HepG2 (cell line): ENCODE measurements around the gene COPZ1. TPM values are rescaled to one million over a fixed set of nuclear protein-coding genes. Genes with fewer than 3 reads are reported as not detected.

ENCODE experiments used
- DR1 ChIP-seq: sonication (generic); formaldehyde crosslinking; IDR thresholded peaks from 2 replicates; pipeline ENCODE4 v1.8.0; 2021; ENCODE audit warnings: mild to moderate bottlenecking, missing genetic modification reagents, inconsistent platforms
- LCORL ChIP-seq, 2 experiments: fragments of 450-650 bp in 1 of 2; sonication (generic) in 1 of 2; formaldehyde crosslinking in 1 of 2; IDR thresholded peaks; 2 replicates each; pipeline versions ENCODE4 v1.5.0 to v1.6.1; 2017 to 2020; ENCODE audit warnings: antibody characterized with exemption in 1 of 2, missing genetic modification reagents in 1 of 2
- MAZ ChIP-seq, 2 experiments: sonication (generic) in 1 of 2; formaldehyde crosslinking in 1 of 2; IDR thresholded peaks; 2 replicates each; pipeline versions ENCODE4 v1.5.0 to v1.6.1; 2012 to 2020; ENCODE audit warnings: low read depth in 2 of 2, mild to moderate bottlenecking in 2 of 2, borderline replicate concordance in 1 of 2, improper control_type of control experiment in 1 of 2, low read length in 1 of 2, missing genetic modification reagents in 1 of 2, moderate library complexity in 1 of 2
- ZNF292 ChIP-seq: sonication (generic); formaldehyde crosslinking; IDR thresholded peaks from 2 replicates; pipeline ENCODE4 v1.8.1; 2022; ENCODE audit warnings: mild to moderate bottlenecking, low read depth, missing genetic modification reagents, borderline replicate concordance
- polyA plus RNA-seq, 8 experiments: library from polyadenylated mRNA; depleted of rRNA in 3 of 8; stranded (reverse) in 7 of 8; unstranded in 1 of 8; fragments of >200 nt; fragmentation: Illumina TruSeq in 4 of 8; extraction: Trizol in 4 of 8; gene quantifications; 2 replicates each; pipeline versions ENCODE4 v1.2.1 to v1.2.3, GENCODE V29; 2011 to 2016; ENCODE audit warnings: low read depth in 4 of 8, missing spikeins in 1 of 8, mixed read lengths in 1 of 8; ENCODE audit not compliant: insufficient read depth in 1 of 8
- total RNA-seq, 5 experiments: library from RNA; depleted of rRNA; stranded (reverse); fragments of >200 nt; fragmentation: Illumina TruSeq; extraction: Trizol; gene quantifications; 2 replicates each; pipeline ENCODE4 v1.2.3, GENCODE V29; 2016; ENCODE audit warnings: low read depth in 1 of 5
- TF ChIP-seq, protein P1 (sequence below), 2 experiments: fragments of 450-650 bp in 1 of 2; sonication (generic) in 1 of 2; formaldehyde crosslinking in 1 of 2; IDR thresholded peaks; 2 replicates each; pipeline versions ENCODE4 v1.6.1 to v1.8.0; 2016 to 2022; ENCODE audit warnings: antibody characterized with exemption in 1 of 2, mild to moderate bottlenecking in 1 of 2, missing genetic modification reagents in 1 of 2
- TF ChIP-seq, protein P2 (sequence below): sonication (generic); formaldehyde crosslinking; IDR thresholded peaks from 2 replicates; pipeline ENCODE4 v1.4.0; 2020; ENCODE audit warnings: missing genetic modification reagents

COPZ1 gene
- total and polyA plus RNA-seq, 2 of the 13 experiments (the other 11 are each of a cell fraction or from before 2014, with no cell fraction given), result 125 to 184 TPM

DNA sequence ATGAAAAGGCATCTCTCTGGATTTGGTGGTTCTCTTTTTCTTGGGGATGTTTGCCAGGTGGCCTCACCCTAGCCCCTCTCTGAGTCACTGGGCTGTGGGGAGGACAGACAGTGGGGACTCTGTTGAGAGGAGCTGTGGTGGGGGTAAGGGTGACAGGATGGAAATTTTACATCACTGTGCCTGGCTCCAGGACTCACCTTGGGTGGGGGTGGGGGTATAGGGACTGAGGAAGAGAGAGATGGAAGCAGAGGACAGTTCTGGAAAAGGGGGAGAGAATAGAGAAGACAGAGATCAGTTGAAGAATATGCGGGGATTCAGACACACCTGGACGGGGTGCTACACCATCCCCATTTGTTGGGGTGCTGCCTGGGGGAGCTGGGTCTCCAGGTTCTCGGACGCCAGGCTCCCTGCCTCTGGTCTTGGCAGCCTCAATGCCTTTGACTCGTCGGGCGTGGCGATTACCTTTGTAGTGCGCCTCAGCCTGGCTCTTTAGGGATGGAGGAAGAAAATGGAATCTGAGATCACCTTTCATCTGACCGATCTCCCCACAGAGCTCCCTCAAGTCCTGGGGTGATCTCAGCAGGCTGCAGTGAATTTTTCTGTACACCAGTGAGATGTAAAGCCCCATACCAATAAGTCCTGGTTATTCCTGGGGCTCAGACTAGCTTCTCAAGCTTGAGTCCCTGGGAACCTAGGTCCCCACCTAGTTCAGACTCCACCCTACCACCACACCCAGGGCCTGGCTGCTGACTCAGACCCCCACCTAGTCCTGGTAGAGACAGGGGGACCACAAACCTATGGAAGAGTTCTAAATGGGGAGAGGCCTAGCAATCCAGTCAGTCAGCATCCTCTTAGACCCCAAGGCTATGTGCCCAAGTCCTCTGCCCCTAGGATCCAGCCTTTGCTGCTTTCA, 49.0 kb downstream of the COPZ1 start (continued):
- TF ChIP-seq, protein P1, sequence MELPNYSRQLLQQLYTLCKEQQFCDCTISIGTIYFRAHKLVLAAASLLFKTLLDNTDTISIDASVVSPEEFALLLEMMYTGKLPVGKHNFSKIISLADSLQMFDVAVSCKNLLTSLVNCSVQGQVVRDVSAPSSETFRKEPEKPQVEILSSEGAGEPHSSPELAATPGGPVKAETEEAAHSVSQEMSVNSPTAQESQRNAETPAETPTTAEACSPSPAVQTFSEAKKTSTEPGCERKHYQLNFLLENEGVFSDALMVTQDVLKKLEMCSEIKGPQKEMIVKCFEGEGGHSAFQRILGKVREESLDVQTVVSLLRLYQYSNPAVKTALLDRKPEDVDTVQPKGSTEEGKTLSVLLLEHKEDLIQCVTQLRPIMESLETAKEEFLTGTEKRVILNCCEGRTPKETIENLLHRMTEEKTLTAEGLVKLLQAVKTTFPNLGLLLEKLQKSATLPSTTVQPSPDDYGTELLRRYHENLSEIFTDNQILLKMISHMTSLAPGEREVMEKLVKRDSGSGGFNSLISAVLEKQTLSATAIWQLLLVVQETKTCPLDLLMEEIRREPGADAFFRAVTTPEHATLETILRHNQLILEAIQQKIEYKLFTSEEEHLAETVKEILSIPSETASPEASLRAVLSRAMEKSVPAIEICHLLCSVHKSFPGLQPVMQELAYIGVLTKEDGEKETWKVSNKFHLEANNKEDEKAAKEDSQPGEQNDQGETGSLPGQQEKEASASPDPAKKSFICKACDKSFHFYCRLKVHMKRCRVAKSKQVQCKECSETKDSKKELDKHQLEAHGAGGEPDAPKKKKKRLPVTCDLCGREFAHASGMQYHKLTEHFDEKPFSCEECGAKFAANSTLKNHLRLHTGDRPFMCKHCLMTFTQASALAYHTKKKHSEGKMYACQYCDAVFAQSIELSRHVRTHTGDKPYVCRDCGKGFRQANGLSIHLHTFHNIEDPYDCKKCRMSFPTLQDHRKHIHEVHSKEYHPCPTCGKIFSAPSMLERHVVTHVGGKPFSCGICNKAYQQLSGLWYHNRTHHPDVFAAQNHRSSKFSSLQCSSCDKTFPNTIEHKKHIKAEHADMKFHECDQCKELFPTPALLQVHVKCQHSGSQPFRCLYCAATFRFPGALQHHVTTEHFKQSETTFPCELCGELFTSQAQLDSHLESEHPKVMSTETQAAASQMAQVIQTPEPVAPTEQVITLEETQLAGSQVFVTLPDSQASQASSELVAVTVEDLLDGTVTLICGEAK (IDR thresholded peaks at IDR 0.05), result no peak
- TF ChIP-seq, protein P1 (CRISPR knock-in tag; IDR thresholded peaks at IDR 0.05), result no peak
- no peak for TF ChIP-seq ZNF292
- no peak for TF ChIP-seq LCORL (IDR thresholded peaks at IDR 0.05)
- no peak for TF ChIP-seq LCORL (CRISPR knock-in tag; IDR thresholded peaks at IDR 0.05)
- no peak for TF ChIP-seq DR1
- TF ChIP-seq, protein P2, sequence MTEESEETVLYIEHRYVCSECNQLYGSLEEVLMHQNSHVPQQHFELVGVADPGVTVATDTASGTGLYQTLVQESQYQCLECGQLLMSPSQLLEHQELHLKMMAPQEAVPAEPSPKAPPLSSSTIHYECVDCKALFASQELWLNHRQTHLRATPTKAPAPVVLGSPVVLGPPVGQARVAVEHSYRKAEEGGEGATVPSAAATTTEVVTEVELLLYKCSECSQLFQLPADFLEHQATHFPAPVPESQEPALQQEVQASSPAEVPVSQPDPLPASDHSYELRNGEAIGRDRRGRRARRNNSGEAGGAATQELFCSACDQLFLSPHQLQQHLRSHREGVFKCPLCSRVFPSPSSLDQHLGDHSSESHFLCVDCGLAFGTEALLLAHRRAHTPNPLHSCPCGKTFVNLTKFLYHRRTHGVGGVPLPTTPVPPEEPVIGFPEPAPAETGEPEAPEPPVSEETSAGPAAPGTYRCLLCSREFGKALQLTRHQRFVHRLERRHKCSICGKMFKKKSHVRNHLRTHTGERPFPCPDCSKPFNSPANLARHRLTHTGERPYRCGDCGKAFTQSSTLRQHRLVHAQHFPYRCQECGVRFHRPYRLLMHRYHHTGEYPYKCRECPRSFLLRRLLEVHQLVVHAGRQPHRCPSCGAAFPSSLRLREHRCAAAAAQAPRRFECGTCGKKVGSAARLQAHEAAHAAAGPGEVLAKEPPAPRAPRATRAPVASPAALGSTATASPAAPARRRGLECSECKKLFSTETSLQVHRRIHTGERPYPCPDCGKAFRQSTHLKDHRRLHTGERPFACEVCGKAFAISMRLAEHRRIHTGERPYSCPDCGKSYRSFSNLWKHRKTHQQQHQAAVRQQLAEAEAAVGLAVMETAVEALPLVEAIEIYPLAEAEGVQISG (CRISPR knock-in tag), result no peak
- TF ChIP-seq MAZ (IDR thresholded peaks at IDR 0.05; ENCODE audit: borderline replicate concordance, low read depth, low read length), result no peak
- TF ChIP-seq MAZ (CRISPR knock-in tag; IDR thresholded peaks at IDR 0.05; ENCODE audit: low read depth), result no peak
